HG03060 (cell line): ENCODE measurements around the gene NIN.
"Not testable (repeated sequence)": the region's sequence is repeated elsewhere in the genome, so short reads cannot be mapped to it uniquely, and the experiment has no call there.

Experiments used
- ATAC-seq: cut with Tn5 transposase; IDR thresholded peaks from one replicate; pipeline ENCODE4 v1.9.1; 2021; ENCODE audit warnings: low read depth, moderate number of reproducible peaks; ENCODE audit not compliant: unreplicated experiment

The NIN gene

GRCh38 chr14:50820786-50821509 lies 10.0 kb downstream of the NIN start:
- no peak for ATAC-seq

- ATAC-seq: not testable (repeated sequence)
Observed at GRCh38 chr14:50819303-50819702, 11.7 kb downstream of the NIN start.

- no peak for ATAC-seq
Observed at GRCh38 chr14:50816395-50817047, 14.4 kb downstream of the NIN start.

GRCh38 chr14:50815526-50815925 lies 15.4 kb downstream of the NIN start:
- ATAC-seq: not testable (repeated sequence)

GRCh38 chr14:50815058-50815457 lies 15.9 kb downstream of the NIN start:
- not testable (repeated sequence) for ATAC-seq

GRCh38 chr14:50814161-50814560 lies 16.8 kb downstream of the NIN start:
- ATAC-seq: no peak

GRCh38 chr14:50813544-50813863 lies 17.5 kb downstream of the NIN start:
- peak; percentile 73 for ATAC-seq

- no peak for ATAC-seq
Observed at GRCh38 chr14:50812856-50813543, 18.0 kb downstream of the NIN start.

GRCh38 chr14:50812180-50812579 lies 18.8 kb downstream of the NIN start:
- ATAC-seq: no peak

GRCh38 chr14:50808053-50808452 lies 22.9 kb downstream of the NIN start:
- no peak for ATAC-seq

GRCh38 chr14:50806241-50806933 lies 24.6 kb downstream of the NIN start:
- ATAC-seq: no peak

GRCh38 chr14:50805396-50805795 lies 25.6 kb downstream of the NIN start:
- no peak for ATAC-seq

GRCh38 chr14:50804181-50804721 lies 26.7 kb downstream of the NIN start:
- ATAC-seq: no peak

- ATAC-seq: no peak
Observed at GRCh38 chr14:50801706-50802105, 29.3 kb downstream of the NIN start.

- no peak for ATAC-seq
Observed at GRCh38 chr14:50800032-50800431, 30.9 kb downstream of the NIN start.

GRCh38 chr14:50798048-50798421 lies 32.9 kb downstream of the NIN start:
- ATAC-seq: peak; percentile 38

GRCh38 chr14:50797250-50798047 lies 33.5 kb downstream of the NIN start:
- ATAC-seq: no peak

GRCh38 chr14:50796390-50796789 lies 34.6 kb downstream of the NIN start:
- no peak for ATAC-seq

- ATAC-seq: no peak
Observed at GRCh38 chr14:50795909-50796308, 35.1 kb downstream of the NIN start.

GRCh38 chr14:50795142-50795541 lies 35.8 kb downstream of the NIN start:
- no peak for ATAC-seq
